ENCODE results near the gene RGR.

GRCh38 chr10:84212014-84212413 lies 32.8 kb upstream of the RGR start:
- TF ChIP-seq, protein P1, sequence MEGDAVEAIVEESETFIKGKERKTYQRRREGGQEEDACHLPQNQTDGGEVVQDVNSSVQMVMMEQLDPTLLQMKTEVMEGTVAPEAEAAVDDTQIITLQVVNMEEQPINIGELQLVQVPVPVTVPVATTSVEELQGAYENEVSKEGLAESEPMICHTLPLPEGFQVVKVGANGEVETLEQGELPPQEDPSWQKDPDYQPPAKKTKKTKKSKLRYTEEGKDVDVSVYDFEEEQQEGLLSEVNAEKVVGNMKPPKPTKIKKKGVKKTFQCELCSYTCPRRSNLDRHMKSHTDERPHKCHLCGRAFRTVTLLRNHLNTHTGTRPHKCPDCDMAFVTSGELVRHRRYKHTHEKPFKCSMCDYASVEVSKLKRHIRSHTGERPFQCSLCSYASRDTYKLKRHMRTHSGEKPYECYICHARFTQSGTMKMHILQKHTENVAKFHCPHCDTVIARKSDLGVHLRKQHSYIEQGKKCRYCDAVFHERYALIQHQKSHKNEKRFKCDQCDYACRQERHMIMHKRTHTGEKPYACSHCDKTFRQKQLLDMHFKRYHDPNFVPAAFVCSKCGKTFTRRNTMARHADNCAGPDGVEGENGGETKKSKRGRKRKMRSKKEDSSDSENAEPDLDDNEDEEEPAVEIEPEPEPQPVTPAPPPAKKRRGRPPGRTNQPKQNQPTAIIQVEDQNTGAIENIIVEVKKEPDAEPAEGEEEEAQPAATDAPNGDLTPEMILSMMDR (conservative IDR thresholded peaks at IDR 0.05 in 1 of 2, IDR thresholded peaks at IDR 0.05 in 1 of 2; ENCODE audit: low read depth in 1 of 2, low read length in 2 of 2): no peak
- no peak for TF ChIP-seq EZH2 (IDR thresholded peaks at IDR 0.05; ENCODE audit: low read length, missing control alignments)

All from fibroblast of lung (primary cell).